Hippocampal formation (tissue), 2 donors: ENCODE data around the gene ZNF501.

ENCODE experiments used
- DNase-seq, 2 donors: peaks; one replicate each; lab custom pipeline; 2025; lab: John Stamatoyannopoulos, UW

The ZNF501 gene

DNA sequence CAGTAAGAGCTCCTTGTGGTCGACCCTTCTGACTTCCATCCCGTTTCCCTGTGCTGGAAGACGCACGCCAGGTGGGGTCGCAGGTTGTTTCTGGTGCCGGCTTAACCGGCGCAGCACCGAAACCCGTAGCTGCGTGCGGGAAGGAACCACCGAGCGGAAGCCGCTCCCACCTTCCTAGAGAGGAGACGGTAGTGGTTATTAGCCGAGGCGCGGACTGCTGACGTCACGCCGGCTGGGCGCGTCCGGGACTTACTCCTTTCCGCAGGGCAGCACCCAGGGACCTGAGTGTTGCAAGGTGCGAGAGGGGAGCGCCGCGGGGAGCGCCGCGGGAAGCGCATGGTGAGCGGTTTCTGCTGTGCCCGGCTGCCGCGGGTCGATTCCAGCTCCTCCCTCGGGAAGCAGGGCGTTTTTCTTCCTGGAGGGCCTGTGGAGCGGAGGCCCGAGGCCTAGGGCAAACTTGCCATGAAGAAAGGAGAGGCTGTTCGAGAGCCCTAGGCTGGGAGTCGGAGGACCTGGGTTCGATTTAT is at the start of gene ZNF501:
TSS of gene ZNF501 (plus strand) at position 252 of the 527 bp plus-strand sequence. CDS start 4,787 bp downstream, outside the sequence.
- peak; percentile 47 to 72 for DNase-seq

DNA sequence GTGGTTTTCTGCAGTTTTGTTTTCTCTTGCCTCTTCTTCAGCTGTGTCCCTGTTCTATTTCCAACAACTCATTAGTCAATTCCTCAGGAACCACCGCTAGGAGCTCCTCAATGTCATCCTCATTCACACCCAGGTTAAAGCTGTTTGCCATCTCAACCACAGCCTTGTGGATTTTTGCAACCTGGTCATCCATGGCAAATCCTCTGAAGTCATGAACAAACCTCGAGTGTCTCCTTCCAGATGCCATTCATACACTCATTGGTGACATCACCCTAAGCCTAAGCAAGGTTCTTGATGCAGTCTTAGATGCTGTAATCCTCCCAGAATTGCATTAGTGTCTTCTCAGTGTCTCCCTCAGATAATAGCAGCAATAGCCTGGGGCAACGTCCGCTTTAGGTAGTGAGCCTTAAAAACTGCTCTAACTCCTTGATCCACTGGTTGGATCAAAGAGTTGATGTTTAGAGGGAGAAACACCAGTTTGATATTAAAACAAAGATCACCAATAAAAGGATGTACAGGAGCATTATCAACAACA is 48.4 kb upstream of the ZNF501 start:
- DNase-seq, result no peak

DNA sequence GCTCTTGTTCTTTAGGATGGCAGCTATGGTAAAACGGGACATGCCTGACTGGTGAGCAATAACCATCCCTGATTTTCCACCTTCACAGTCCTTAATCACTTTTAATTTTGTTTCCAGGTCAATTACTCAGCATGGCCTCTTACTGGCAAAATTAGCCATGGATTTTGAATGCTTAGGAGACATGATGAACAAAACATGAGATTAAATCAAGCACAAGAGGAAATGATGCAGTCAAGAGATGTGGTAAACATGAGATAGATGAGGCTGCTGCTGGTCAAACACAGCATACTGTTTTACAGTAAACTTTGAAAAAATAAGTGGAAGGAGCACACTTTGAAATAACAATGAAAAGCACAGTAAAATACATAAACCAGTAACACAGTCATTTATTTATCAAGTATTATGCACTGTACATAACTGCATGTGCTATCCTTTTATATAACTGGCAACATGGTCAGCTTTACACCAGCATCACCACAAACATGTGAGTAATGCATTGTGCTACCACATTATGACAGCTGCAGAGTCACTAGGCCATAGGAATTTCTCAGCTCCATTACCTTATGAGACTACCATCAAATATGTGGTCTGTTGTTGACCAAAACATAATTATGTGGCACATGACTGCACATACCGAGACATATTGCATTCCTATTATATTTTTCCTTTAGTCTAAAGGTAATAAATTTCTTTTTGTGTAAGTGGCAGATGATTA is 47.1 kb upstream of the ZNF501 start:
- no peak for DNase-seq

- peak; percentile 45 to 57 for DNase-seq
Measured at GRCh38 chr3:44685128-44685800, 44.2 kb upstream of the ZNF501 start.

- no peak for DNase-seq
Measured at GRCh38 chr3:44687898-44688297, 41.5 kb upstream of the ZNF501 start.

GRCh38 chr3:44712455-44713075 is 16.9 kb upstream of the ZNF501 start, which contains the start of gene ZNF502:
TSS of gene ZNF502 (plus strand) at chr3:44712660. CDS start at chr3:44720262, 7,602 bp downstream.
- peak; percentile 75 to 78 for DNase-seq

- no peak for DNase-seq
Measured at GRCh38 chr3:44721231-44722102, 8.0 kb upstream of the ZNF501 start.

- DNase-seq, result no peak
Measured at GRCh38 chr3:44722103-44722401, 7.4 kb upstream of the ZNF501 start.

DNA sequence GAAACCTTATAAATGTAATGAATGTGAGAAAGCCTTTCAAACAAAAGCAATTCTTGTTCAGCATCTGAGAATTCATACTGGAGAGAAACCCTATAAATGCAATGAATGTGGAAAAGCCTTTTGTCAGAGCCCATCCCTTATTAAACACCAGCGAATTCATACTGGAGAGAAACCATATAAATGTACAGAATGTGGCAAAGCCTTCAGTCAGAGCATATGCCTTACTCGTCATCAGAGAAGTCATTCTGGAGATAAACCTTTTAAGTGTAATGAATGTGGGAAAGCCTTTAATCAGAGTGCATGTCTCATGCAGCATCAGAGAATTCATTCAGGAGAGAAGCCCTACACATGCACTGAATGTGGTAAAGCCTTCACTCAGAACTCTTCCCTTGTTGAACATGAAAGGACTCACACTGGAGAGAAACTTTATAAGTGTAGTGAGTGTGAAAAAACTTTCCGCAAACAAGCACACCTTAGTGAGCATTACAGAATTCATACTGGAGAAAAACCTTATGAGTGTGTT is 5.3 kb downstream of the ZNF501 start:
- DNase-seq, result no peak

DNA sequence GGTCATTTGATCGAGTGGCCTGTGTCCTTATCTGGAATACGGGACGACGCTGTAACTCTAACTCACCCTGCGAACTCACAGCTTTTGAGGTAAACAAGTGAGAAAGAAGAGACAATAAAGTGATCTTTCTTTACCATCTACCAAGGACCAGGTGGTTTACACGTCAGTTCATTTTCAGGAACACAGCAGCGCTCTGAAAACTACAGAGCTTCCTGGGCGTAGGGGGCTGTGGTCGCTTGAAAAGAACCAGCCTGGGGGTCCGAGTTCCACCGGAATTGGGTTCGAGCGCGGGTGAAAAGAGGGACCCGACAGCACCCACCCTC is 31.6 kb downstream of the ZNF501 start:
- DNase-seq, result no peak

DNA sequence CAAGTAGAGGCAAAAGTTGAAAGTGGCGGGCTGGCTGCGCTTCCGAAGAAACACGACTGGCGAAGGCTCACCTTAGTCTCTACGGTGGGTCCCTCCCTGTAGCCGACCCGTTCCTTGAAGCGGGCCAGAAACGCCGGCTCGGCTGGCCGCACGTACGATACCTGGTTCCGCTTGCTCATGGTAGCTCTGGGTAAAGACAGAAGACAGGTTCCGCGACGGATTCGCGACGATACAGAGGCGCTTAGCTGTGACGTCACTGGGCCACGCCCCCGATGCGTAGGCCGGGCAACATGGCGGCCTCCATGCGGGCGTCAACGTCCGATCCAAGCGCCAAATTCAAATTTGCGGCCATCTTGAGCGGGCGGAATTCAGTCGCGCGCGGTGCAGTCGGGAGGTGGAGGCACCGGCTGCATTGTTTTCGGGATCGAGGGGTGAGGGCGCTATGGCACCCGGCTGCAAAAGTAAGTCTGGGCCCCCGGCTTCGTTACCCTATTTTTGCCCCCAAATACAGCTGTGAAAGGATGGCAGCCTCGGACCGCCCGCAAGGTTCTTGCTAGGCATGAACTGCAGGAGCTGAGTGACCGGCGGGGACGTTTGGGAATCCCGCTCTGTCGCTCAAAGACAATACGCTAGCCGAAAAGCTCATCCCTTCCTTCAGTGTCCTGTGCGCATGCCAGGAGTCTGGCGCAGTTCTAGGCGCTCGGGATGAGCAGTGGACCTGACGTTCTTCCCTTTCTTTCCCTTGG is 32.2 kb downstream of the ZNF501 start, which contains the start of the genes KIAA1143 and KIF15:
TSS of gene KIAA1143 (minus strand) at position 196 of the 746 bp plus-strand sequence. CDS start at position 179, 17 bp downstream.
TSS of gene KIF15 (plus strand) at position 371 of the 746 bp plus-strand sequence. CDS start at position 443, 72 bp downstream.
- DNase-seq, result peak; percentile 79 to 86

DNA sequence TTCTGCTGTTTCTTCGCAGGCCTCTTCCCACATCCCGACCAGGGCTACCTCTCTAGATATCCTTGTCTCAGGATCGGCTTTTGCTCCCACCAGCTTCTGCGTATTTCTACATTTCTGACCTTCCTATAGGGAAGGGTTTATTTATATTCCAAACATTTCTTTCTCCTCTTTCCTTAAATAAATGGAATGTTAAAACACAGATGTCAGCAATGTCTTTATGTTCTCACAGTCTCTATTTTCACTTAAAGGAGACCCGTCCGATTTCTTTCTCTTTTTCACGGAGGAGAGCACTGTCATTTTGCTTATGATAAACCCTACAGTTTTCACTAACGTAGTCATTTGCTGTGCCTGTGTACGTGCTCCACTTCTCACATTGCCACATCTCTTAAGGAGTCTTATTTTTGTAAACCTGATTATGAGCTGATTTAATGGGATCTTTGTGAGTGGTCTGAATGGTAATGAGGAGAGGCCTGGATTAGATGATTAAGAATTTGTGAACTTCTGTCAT is 32.8 kb downstream of the ZNF501 start:
- no peak for DNase-seq

DNA sequence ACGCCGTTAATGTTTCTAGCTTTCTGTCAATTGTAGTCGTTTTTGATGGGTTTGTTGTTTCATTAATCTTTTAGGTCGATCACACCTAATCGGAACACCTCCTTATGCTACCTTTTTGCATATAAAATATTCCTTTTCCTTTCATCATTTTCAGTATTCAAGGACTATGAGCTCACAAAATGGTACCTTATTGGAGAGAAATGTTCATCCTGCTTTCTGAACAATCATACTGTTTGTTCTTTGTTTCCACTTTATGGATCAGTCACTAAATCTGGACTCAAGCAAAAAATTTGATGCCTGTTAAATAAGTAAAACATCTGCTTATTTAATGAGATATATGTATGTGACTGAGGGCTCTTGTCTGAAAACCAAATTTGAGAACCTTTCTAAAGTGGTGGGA is 33.3 kb downstream of the ZNF501 start:
- no peak for DNase-seq

- no peak for DNase-seq
Measured at GRCh38 chr3:44764248-44764647, 34.8 kb downstream of the ZNF501 start.

- no peak for DNase-seq
Measured at GRCh38 chr3:44771424-44772098, 42.1 kb downstream of the ZNF501 start.

GRCh38 chr3:44772099-44772442 is 42.6 kb downstream of the ZNF501 start:
- no peak for DNase-seq

DNA sequence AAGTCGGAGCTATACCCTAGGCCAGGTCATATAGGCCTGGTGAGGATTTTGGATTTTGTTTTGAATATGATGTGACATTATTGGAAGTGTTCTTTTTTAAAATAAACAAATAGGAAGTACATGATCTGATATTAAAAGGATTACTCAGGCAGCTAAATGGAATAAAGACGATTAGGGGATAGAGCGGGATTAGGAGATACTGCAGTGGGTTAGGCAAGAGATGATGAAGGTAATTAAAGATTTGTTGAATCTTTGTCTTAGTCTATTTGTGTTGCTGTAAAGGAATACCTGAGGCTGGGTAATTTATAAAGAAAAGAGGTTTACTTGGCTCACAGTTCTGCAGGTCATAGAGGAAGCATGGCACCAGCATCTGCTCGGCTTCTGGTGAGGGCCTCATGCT is 53.5 kb downstream of the ZNF501 start:
- no peak for DNase-seq
